Hypothalamus (tissue), 51 donors: ENCODE data around the gene PAX8.

Experiments used
- DNase-seq, 51 donors: peaks; one replicate each; lab custom pipeline; 2025; lab: John Stamatoyannopoulos, UW

PAX8 gene

DNA sequence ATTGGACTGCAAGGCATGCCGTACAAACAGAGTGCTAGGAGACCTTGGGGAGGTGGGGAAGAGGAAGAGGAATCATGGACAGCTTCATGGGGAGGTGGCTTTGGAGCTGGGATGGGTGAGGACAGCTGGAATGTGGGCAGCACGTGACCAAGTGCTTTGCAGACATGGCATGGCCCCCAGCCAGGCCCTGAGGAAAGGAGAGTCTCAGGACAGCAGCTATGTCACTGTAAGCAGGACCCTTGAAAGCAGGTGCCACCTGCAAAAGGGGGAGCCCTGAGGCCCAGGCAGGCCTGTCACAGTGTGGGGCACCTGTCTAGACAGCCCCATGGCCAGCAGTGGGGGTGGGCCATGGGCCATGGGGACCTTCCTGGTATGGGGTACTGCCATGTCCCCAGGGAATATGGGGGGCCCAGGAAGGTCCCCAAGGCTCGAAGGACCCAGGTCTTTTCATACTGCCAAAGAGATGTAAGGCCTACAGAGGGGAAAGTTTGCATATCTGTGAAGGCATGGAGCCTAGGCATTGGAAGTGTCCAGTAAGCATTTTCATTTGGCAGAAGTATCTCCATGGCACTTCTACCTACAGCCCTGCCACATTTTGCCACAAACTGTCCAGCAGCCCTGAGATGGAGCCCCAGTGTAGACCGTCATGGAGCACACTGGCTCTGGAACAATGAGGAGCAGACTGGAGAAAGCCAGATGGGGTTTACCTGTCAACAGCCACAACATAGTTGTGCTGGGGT, 9.9 kb downstream of the PAX8 start:
- no peak for DNase-seq

DNA sequence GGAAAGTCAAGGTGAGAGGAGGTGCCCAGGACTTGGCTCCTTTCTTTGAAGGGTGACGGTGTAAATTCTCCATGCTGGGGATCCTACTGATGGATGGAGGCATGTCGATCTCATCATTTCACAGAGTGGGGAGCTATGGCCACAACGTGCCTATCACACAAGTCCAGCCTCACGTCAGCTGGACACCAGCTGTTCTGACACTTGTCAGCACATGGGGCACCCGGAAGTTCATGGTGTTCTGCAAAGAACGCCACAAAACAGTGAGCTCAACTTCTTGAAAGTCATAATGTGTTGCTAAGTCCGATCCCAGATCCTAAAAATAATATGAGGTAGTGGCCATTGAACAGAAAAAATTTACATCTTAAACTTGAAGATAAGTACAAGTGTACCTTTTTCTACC, 12.3 kb downstream of the PAX8 start:
- peak in 2 of 51 donors; percentile 2 to 15 for DNase-seq

DNA sequence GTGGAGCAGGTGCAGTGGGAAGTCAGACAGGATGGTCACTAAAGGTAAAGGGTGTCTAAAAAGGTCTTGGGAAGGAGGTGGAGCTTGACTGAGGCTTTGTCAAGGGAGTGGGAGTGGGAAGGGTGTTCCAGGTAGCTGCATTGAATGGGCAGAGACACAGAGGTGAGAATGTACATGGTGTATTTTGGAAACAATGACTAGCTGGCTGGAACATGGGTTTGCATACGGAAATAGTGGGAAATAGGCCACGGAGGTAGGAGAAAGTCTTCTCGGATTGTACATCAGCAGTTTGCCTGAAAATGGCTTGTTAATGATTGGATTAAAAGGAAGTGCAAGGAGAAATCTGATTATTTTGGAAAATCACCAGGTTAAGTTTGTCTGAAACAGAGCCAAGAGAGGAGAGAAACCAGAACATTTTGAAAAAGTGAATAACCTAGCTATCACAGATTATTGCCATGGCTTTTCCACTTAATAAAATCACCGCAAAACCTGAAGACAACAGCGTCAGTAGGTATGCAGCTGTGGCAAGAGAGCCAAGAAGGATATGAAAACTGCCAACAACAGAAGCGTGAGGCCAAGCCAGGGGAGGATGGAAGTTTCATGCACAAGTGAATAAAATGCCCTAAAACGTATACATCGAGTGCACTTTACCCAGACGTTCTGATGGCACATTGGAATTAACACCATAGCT, 13.9 kb downstream of the PAX8 start:
- DNase-seq, result no peak

DNA sequence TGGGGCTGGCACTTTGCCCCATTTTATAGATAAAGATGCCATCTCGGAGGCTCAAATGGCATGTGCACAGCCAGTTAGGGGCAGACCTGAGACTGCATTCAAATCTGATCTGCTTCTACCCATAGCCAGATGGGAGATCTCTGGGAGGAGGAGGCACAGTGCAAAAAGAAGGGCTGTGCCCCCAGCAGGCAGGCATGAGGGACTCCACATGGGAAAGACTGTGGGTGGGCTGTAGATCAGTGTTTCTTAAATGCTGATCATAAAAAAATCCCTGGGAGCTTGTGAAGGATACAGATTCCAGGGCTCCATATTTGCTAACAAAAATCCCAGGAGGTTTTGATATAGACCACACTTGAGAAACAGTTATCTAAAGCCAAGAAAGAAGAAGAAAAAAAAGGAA, 15.2 kb downstream of the PAX8 start:
- no peak for DNase-seq

DNA sequence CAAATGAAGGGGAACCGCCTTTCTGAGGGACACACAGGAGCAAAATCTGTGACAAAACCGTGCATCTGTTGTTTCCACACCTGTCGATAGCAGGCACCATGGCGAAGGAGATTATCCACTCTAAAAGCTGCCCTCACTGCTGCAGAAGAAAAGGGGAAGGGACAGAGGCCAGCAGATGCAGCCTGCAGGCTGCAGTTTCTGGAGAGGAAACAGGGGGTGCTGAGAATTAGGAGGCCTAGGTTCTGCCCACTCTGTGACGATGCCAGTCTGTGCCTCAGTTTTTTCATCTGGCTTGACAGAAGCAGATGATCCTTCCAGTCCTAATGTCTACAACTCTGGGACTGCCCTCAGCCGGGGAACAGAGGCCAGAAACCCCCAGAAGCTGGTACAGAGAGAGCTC, 17.7 kb downstream of the PAX8 start:
- DNase-seq, result no peak

DNA sequence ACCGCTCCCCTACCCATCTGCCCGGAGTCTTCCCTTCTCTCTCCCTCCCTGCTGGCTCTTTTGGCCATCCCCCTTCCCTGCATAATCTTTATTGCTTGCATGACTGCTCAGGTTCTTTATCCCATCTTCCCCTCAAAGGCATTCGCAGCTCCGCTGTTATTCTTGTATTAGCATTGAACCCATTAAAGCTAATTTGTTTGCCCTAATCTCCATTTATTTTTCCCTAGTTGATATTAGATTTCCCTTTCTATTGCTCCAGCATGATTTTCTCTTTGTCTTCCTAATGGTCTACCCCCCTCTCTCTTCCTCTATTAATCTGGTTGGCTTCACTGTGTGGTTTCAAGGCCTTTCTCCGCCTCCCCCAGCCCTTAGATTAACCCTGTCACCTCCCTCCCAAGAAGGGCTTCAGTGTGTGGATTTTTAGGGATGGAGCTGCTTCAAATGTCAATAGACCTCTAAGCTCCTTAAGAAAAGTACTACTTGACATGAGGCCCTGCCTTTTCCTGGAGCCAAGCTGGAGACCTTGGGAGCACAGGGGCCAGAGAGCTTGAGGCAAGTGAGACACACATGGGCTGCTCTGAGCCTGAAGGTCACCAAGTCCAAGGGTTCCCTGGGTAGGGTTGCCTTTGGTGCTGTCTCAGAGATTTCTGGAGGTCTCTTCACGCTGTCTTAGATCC, 20.1 kb downstream of the PAX8 start:
- no peak for DNase-seq

DNA sequence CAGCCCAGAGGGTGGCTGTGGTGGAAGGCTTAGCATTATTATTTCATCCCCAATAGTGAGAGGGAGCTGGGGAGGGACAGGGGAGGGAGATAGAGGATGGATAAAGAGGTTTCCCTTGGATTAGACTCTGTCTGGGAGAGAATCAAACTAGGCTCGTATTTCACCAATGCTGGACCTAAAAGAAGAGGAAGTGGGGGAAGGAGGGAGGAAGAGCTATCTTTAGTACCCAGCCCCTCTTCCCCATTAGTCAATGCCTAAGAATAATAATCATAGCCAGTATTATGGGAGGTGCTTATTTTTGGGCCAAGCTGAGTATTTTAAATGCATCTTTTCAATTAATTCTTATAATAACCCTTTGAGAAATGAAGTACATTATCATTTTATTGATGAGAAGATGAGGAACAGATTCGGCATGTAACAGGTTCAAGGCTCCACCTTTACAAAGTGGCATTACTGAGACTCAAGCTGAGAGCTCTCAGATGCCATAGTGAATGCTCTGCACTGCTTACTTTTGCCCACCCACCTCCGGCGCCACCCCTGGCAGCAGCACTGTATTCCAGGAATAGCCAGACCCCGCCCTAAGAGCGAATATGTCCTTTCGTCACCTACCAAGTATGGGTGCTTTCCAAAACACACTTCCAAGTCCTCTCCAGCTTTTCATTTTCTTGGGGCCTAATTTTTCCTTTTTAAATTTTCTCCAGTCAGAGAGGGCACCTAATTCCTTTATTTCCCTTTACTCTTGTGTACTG, 21.0 kb downstream of the PAX8 start:
- no peak for DNase-seq

DNA sequence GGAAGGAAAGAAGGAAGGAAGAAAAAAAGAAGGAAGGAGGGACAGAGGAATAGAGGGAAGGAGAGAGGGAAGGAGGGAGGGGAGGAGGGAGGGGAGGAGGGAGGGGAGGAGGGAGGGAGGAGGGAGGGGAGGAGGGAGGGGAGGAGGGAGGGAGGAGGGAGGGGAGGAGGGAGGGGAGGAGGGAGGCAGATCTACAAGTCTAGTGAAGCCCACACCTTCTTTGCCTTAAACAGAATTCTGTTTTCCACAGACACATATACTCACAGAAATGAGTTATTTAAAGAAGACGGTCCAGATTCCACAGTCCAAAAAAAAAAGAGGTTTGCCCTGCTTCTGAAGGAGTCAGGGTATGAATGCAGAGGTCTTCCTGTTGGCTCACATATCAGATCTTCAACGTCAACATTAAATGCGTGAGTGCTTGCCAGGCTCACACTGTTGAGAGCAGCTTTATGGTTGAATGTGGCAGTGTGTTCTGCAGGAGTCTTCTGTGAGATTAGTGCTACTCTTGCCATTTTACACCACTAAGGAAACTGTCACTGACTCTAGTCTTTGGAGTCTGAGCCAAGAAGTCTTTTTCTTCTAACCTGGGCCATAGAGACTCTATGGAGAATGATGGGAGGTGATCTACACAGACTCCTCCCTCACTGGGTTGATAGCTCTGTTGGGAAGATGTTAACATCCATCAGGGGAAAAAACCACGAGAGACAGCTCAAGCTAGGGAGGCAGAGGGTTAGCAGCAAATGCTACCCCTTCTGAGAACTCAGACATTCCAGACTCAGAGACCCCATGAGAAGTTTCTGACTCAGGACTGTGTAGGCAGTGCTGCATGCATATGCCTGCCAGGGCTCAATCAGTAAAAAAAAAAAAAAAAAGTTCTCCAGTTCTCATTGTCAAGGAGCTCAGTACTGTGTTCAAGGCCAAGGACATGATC, 23.3 kb downstream of the PAX8 start:
- DNase-seq, result no peak

DNA sequence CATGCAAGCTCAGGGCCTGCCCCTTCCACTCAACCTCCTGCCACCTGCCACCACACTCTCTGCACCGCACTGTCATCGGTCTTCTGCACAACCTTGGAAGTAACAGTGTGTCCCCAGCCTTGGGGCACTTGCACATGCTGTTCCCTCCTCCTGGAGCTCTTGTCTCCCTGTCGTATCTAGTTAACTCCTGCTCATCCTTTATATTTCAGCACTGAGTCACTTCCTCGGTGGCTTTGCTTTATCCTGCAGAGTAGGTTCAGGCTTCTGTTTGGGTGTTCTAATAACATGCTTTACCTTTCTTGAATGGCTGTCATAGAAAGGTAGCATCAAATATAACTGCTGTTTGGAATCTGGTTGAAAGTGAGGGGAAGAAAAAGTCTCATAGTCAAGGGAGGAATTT, 25.3 kb downstream of the PAX8 start:
- DNase-seq, result no peak

DNA sequence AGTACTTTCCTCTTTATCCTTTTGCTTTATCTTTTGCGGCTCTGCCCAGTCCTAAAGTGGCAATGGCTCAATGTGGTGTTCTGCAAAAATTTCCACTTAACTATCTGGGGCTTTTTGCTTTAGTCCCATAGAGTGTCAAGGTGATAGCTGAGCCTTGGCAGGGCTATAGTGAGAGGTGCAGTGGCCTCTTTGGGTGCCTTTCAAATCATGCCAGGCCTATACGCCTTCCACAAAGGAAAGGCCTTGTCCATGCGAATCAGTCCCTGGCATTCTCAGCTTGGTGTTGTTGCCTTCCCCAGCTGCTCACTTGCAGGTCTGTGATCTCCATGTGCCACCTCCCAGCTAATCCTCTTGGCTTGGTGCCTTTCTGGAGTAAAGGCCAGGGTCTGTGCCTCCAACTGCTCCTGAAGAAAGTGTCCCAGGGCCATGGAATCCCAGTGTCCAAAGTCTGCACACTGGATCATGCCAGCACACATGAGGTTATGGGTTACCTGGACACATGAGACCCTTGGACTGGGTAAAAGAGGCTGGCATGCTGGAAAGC, 26.6 kb downstream of the PAX8 start:
- DNase-seq, result no peak

DNA sequence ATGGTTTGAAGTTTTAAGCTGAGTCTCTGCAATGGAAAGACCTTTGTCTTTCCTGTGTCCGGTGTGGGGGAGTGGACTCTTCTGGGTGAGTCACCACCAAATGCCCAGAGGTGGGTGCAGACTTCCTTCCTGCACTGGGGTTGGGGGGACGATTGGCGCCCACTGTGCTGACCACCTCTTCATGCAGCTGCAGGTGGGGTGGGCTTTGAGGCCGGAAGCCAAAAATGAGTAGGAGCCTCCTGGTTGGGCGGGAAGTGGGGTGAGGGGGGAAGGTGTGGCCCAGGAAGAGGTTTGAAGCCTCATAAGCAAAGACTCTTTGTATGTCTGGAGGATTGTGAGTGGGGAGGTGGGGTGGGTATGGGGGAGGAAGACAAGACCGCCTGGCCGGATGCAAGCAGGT, 27.6 kb downstream of the PAX8 start:
- no peak for DNase-seq

DNA sequence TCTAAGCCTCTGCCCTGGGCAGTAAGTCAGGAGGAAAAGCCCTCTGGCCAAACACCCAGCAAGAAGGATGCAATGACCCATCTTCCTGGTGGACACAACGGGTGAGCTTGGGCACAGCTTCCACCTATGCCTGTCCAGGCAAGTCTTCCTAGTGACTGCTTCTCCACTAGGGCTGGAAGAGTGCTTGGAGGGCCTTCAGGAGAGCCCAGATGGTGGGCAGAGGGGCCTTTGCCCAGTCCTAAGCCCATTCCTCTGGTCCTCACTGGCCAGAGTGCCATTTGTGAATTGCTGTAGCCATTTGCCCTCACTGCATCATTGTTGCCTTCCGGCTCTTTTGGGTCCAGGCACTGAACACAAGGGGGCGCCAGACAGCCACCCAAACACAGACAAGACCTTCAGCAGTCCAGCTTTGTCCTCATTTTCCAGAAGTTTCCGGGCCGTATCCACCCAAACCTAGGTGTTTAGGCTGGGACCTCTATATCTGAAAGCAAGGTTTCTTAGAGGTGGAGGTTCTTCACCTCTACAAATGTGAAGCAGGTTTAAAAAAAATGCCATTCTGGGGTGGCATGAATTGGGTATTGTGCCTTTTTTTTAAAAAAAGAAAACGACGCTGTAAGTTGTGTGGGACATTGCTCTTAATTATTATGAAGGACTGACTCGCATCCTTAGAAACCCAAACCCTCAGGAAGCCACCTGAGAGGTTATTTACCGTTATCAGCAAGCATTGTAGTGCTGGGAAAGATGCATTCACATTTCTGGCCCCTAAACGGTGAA, 29.5 kb downstream of the PAX8 start:
- peak in 49 of 51 donors; percentile 4 to 82 (median 45) for DNase-seq

DNA sequence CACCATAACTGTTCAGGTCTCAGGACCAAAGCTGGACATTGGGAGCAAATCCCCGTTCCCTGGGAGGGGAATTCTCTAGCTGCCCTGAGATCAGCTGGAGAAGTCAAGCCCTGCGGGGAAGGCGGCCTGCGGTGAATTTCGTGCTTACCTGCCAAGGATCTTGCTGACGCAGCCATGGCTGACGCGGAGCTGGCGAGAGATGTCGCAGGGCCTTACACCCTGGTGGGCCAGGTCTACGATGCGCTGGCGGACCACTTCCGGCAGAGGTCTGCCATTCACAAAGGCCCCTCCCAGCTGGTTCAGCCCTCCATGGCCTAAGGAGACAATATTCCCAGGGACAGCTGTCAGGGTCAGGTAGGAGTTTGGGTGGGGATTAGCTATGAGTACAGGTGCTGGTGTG, 32.1 kb downstream of the PAX8 start:
- no peak for DNase-seq

DNA sequence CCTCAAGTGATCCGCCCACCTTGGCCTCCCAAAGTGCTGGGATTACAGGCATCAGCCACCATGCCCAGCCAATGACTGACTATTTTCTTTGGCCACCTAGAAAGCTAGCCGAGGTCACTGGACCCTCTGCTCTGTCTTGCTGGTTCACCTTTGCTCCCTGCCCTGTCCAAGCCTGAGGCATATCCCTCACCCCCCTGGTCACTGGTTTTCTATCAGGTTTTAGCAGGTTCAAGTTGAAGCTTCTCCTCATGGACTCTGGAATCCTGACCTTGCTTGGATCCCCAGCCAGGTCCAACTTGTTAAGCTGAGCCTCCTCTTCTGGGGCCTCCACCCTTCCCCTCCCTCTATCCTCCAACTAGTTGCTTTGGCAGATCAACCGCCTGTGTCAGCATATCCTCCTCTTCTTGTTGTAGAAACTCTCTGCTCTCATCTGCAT, 33.4 kb downstream of the PAX8 start:
- no peak for DNase-seq

DNA sequence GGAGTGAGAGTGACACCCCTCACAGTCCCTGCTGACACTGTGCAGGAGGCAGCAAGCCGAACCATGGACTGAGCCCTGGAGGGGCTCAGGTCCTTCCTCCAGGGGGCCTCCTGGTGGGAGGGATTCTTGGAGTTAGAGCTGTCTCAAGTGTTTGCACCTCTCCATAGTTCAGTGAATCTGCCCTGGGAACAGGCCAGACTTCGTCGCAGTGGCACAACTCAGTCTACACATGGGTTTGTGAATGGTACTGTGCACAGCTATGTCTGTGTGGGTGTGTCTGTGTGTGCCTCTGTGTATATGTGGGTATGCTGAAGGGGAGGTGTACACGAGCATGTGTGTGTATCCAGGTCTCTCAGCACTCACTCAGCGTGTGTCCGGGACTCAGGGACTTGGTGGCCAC, 36.4 kb downstream of the PAX8 start:
- DNase-seq, result no peak

DNA sequence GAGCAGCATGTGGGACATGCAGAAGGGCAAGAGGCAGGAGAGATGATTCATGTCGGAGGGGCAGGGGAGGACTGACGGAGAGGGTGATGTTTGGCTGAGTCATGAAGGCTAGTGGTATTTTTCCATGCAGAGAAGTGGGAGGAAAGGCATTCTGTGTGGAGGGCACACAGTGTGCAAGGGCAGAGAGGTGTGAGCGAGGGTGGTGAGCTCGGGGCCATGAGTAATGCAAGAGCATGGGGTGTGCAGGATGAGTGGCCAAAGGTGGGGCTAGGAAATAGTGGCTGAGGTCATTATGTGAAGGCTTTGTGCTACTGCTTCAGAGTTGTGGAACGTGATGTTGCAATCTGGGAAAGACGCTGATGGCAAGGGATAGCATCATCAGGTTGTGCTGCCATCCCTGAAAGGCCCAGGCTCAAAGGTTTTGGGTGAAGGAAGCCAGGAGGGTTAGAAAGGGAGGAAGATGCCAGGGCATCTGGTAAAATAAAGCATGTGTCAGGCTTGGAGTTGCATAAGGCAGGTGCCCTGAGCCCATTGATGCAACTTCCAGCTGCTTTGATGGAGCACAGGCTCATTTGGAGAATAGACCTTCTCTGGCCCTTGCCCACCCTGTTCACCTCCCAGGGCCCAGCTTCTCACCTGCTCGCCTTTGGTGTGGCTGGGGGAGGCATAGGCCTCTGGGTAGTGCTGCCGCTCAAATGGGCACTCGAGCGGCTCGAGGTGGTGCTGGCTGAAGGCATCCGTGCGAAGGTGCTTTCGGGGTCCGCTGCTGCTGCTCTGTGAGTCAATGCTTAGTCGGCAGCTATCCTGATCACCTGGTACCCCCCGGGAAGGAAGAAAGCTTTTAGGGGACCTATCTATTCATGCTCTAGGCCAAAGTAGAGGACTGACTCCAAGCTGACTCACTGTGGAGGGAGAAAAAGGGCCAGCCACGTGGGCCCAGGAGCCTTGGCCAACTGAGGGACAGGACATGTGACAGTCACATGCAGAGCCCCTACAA, 37.5 kb downstream of the PAX8 start:
- DNase-seq, result peak in 8 of 51 donors; percentile 22 to 80 (median 36)

DNA sequence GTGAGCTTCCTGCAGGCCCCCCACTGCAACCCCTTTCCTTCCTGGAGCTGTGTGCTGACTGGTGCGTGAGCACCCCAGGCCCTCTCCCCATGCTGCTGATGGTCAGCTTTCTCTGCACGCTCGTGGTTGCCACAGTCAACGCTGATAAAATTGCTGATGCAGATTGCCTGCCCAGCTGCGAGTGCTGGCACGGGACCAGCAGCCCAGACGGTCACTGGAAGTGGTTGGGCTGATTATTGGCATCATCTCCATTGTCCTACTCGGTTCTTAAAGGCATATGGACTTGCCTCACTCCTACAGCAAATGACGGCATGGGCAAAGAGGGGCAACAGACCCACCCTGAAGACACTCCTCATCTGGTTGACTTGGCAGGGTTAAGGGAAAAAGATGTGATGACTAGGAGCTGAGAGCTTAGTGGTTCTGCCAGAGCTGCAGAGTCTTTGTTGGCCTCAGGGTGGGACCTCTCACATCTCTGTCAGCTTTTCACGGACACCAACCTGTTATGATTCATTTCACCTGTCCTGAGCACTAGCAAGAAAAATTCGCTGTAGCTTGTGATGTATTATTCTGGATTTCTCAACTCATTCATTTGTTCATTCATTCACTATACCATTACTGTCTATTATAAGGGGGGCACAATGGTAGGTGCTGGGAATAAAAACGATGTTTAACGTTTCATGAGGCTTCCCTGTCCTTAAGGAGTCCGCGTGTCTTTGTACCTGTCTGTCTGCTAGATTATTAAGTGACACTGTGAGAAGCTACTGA, 38.4 kb downstream of the PAX8 start:
- DNase-seq, result peak in 49 of 51 donors; percentile 4 to 79 (median 45)
